ENCODE measurements around the gene SEH1L. TPM values are rescaled to one million over a fixed set of nuclear protein-coding genes. Genes with fewer than 3 reads are reported as not detected.

Gene SEH1L
- total and polyA plus RNA-seq, 2 donors (not counting 1 experiment from before 2014, with no cell fraction given), result 40.6 to 56.0 TPM

GRCh38 chr18:12930376-12930775 lies 17.4 kb upstream of the SEH1L start:
- no peaks in the 10 kb centered on the region for H3K79me2 ChIP-seq (ENCODE audit: control insufficient read depth, insufficient read depth, low read length)
- no peak overlapping the region for H2AFZ ChIP-seq (ENCODE audit: low read length)
- H3K4me2 ChIP-seq (ENCODE audit: extremely low read depth, insufficient read depth, low read length), result no peak overlapping the region
- no peaks in the 10 kb centered on the region for H3K36me3 ChIP-seq (ENCODE audit: control insufficient read depth, insufficient read depth, low read length)
- H3K9me3 ChIP-seq (ENCODE audit: control insufficient read depth, insufficient read depth, low read depth, low read length), result no peaks in the 10 kb centered on the region
- no peaks in the 10 kb centered on the region for H3K4me1 ChIP-seq (ENCODE audit: control insufficient read depth, extremely low read depth, insufficient read depth, low read length)
- TF ChIP-seq CTCF (conservative IDR thresholded peaks at IDR 0.05 in 1 of 2, IDR thresholded peaks at IDR 0.05 in 1 of 2; ENCODE audit: low read depth in 1 of 2, low read length in 2 of 2) (no peak), EZH2 (IDR thresholded peaks at IDR 0.05; ENCODE audit: low read length, missing control alignments) (no peak)
- no peak overlapping the region for H3K27ac ChIP-seq (ENCODE audit: insufficient read depth, low read length)
- H3K27me3 ChIP-seq (ENCODE audit: control insufficient read depth, insufficient read depth, low read length), result no peaks in the 10 kb centered on the region
- H4K20me1 ChIP-seq (ENCODE audit: control insufficient read depth, extremely low read depth, insufficient read depth, low read length), result no peaks in the 10 kb centered on the region
- H3K9ac ChIP-seq (ENCODE audit: insufficient read depth, low read length), result no peak overlapping the region
- no peak for DNase-seq (ENCODE audit: low read depth in 2 of 2)
- no peak overlapping the region for H3K4me3 ChIP-seq (replicated peaks in 1 of 4; ENCODE audit: control extremely low read depth in 1 of 4, insufficient read depth in 1 of 4, low read depth in 3 of 4, low read length in 4 of 4)

GRCh38 chr18:12930908-12931307 lies 16.9 kb upstream of the SEH1L start:
- no peaks in the 10 kb centered on the region for H3K79me2 ChIP-seq (ENCODE audit: control insufficient read depth, insufficient read depth, low read length)
- H3K27ac ChIP-seq (ENCODE audit: insufficient read depth, low read length), result no peak overlapping the region
- H2AFZ ChIP-seq (ENCODE audit: low read length), result no peak overlapping the region
- H3K27me3 ChIP-seq (ENCODE audit: control insufficient read depth, insufficient read depth, low read length), result no peaks in the 10 kb centered on the region
- H3K9ac ChIP-seq (ENCODE audit: insufficient read depth, low read length), result no peak overlapping the region
- DNase-seq (ENCODE audit: low read depth in 2 of 2), result no peak
- H4K20me1 ChIP-seq (ENCODE audit: control insufficient read depth, extremely low read depth, insufficient read depth, low read length), result no peaks in the 10 kb centered on the region
- no peaks in the 10 kb centered on the region for H3K36me3 ChIP-seq (ENCODE audit: control insufficient read depth, insufficient read depth, low read length)
- TF ChIP-seq CTCF (conservative IDR thresholded peaks at IDR 0.05 in 1 of 2, IDR thresholded peaks at IDR 0.05 in 1 of 2; ENCODE audit: low read depth in 1 of 2, low read length in 2 of 2), result no peak
- no peak for TF ChIP-seq EZH2 (IDR thresholded peaks at IDR 0.05; ENCODE audit: low read length, missing control alignments)
- no peak overlapping the region for H3K4me3 ChIP-seq (replicated peaks in 1 of 4; ENCODE audit: control extremely low read depth in 1 of 4, insufficient read depth in 1 of 4, low read depth in 3 of 4, low read length in 4 of 4)
- H3K4me1 ChIP-seq (ENCODE audit: control insufficient read depth, extremely low read depth, insufficient read depth, low read length), result no peaks in the 10 kb centered on the region
- H3K4me2 ChIP-seq (ENCODE audit: extremely low read depth, insufficient read depth, low read length), result no peak overlapping the region
- no peaks in the 10 kb centered on the region for H3K9me3 ChIP-seq (ENCODE audit: control insufficient read depth, insufficient read depth, low read depth, low read length)

GRCh38 chr18:12933327-12933726 lies 14.5 kb upstream of the SEH1L start:
- Histone ChIP-seq H3K9ac (ENCODE audit: insufficient read depth, low read length) (no peak overlapping the region), H3K27ac (ENCODE audit: insufficient read depth, low read length) (no peak overlapping the region), H3K27me3 (ENCODE audit: control insufficient read depth, insufficient read depth, low read length) (no peaks in the 10 kb centered on the region), H3K79me2 (ENCODE audit: control insufficient read depth, insufficient read depth, low read length) (no peaks in the 10 kb centered on the region), H2AFZ (ENCODE audit: low read length) (no peak overlapping the region), H4K20me1 (ENCODE audit: control insufficient read depth, extremely low read depth, insufficient read depth, low read length) (no peaks in the 10 kb centered on the region), H3K4me3 (replicated peaks in 1 of 4; ENCODE audit: control extremely low read depth in 1 of 4, insufficient read depth in 1 of 4, low read depth in 3 of 4, low read length in 4 of 4) (no peak overlapping the region), H3K9me3 (ENCODE audit: control insufficient read depth, insufficient read depth, low read depth, low read length) (no peaks in the 10 kb centered on the region), H3K4me2 (ENCODE audit: extremely low read depth, insufficient read depth, low read length) (no peak overlapping the region), H3K4me1 (ENCODE audit: control insufficient read depth, extremely low read depth, insufficient read depth, low read length) (no peaks in the 10 kb centered on the region), H3K36me3 (ENCODE audit: control insufficient read depth, insufficient read depth, low read length) (no peaks in the 10 kb centered on the region)
- TF ChIP-seq EZH2 (IDR thresholded peaks at IDR 0.05; ENCODE audit: low read length, missing control alignments) (no peak), CTCF (conservative IDR thresholded peaks at IDR 0.05 in 1 of 2, IDR thresholded peaks at IDR 0.05 in 1 of 2; ENCODE audit: low read depth in 1 of 2, low read length in 2 of 2) (no peak)
- DNase-seq (ENCODE audit: low read depth in 2 of 2), result no peak

All from fibroblast of lung (primary cell).